ENCODE measurements around the gene SCN8A.
A peak's percentile ranks its signal among the peaks of the same experiment; 100 is the strongest.

The SCN8A gene

DNA sequence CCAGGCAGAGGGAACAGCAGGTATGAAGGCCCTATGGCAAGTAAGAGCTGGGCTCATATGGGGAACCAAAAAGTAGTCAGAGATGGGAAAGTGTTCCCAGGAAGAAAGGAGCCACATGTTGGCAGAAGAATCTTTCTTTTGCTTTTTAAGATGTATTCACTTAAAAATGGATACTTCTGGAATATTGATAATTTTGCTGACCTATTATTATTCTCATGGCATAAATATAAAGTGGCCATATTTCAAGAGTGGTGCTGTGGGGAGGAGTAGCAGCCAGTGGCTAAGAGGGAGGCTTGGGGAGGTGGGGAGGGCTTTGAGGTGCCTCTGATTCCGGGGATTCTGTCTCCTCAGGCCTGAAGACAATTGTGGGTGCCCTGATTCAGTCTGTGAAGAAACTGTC, 108.2 kb downstream of the SCN8A start:
- H3K36me3 Mint-ChIP-seq: no peaks in the 10 kb centered on the region
- H3K27me3 Mint-ChIP-seq: no peaks in the 10 kb centered on the region
- no peaks in the 10 kb centered on the region for H3K9me3 Mint-ChIP-seq (ENCODE audit: low read depth)
- H3K27ac Mint-ChIP-seq: no peak overlapping the region
- no peaks in the 10 kb centered on the region for H3K4me1 Mint-ChIP-seq (ENCODE audit: low read depth)
- no peak overlapping the region for H3K4me3 Mint-ChIP-seq

DNA sequence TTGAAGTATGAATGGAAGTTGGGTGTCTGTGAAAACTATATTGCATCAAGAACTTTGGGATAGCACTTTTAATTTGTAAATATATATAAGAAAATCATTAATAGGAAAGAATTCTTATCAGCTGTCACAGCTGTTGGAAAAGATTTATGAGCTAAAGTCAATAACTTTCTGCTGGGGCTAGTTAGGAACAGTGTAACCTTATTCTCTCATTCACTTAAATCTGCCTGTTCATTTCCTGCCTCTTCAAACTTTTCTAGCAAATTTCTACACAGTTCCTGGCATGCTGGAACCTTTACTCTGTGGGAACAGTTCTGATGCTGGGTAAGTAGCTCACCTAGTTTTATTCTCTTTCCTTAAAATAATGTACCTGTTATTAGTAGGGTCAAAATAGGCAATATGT, 109.9 kb downstream of the SCN8A start:
- no peak overlapping the region for H3K4me3 Mint-ChIP-seq
- no peaks in the 10 kb centered on the region for H3K36me3 Mint-ChIP-seq
- H3K9me3 Mint-ChIP-seq (ENCODE audit: low read depth): no peaks in the 10 kb centered on the region
- H3K4me1 Mint-ChIP-seq (ENCODE audit: low read depth): no peaks in the 10 kb centered on the region
- no peak overlapping the region for H3K27ac Mint-ChIP-seq
- no peaks in the 10 kb centered on the region for H3K27me3 Mint-ChIP-seq

DNA sequence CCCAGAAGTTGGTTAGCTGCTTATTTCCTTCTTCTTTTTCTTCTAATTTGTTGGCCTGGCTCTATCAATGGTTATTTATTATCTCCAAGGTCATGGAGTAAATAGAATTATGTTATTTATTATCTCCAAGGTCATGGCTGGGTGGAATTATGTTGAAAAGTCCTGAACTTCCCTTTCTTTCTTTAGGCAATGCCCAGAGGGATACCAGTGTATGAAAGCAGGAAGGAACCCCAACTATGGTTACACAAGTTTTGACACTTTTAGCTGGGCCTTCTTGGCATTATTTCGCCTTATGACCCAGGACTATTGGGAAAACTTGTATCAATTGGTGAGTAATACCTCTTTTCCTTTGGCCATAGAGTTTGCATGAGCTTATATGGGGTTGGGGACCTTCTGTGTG, 111.6 kb downstream of the SCN8A start:
- no peaks in the 10 kb centered on the region for H3K9me3 Mint-ChIP-seq (ENCODE audit: low read depth)
- H3K36me3 Mint-ChIP-seq: no peaks in the 10 kb centered on the region
- H3K4me3 Mint-ChIP-seq: no peak overlapping the region
- no peaks in the 10 kb centered on the region for H3K27me3 Mint-ChIP-seq
- no peak overlapping the region for H3K27ac Mint-ChIP-seq
- H3K4me1 Mint-ChIP-seq (ENCODE audit: low read depth): no peaks in the 10 kb centered on the region

DNA sequence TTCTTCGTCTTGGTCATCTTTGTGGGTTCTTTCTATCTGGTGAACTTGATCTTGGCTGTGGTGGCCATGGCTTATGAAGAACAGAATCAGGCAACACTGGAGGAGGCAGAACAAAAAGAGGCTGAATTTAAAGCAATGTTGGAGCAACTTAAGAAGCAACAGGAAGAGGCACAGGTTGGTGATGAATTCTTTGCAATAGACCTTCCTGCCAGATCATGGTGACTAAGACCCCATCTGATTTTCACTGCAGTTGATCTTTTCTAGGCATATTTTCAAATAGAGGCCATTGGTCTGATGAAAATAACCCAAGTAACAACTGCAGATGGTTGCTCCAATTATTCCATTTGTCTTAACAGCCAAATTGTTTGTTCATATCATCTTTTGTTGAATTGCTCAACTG, 114.4 kb downstream of the SCN8A start:
- no peaks in the 10 kb centered on the region for H3K27me3 Mint-ChIP-seq
- H3K4me1 Mint-ChIP-seq (ENCODE audit: low read depth): no peaks in the 10 kb centered on the region
- H3K27ac Mint-ChIP-seq: no peak overlapping the region
- no peaks in the 10 kb centered on the region for H3K9me3 Mint-ChIP-seq (ENCODE audit: low read depth)
- no peak overlapping the region for H3K4me3 Mint-ChIP-seq
- H3K36me3 Mint-ChIP-seq: no peaks in the 10 kb centered on the region

DNA sequence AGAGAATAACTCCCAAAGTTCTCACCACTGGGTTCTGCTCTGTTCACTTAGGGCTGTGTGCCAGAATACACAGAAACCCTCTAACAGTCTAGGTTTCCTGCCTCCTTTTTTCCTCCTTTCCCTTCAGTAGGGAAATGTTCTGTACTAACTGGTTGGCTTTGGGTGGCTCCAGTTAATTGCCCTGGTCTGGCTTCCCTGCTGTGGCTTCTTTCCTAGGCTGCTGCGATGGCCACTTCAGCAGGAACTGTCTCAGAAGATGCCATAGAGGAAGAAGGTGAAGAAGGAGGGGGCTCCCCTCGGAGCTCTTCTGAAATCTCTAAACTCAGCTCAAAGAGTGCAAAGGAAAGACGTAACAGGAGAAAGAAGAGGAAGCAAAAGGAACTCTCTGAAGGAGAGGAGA, 115.2 kb downstream of the SCN8A start:
- H3K36me3 Mint-ChIP-seq: no peaks in the 10 kb centered on the region
- peaks cover 1% of the 10 kb centered on the region for H3K27me3 Mint-ChIP-seq
- no peaks in the 10 kb centered on the region for H3K4me1 Mint-ChIP-seq (ENCODE audit: low read depth)
- no peaks in the 10 kb centered on the region for H3K9me3 Mint-ChIP-seq (ENCODE audit: low read depth)
- H3K27ac Mint-ChIP-seq: no peak overlapping the region
- no peak overlapping the region for H3K4me3 Mint-ChIP-seq

DNA sequence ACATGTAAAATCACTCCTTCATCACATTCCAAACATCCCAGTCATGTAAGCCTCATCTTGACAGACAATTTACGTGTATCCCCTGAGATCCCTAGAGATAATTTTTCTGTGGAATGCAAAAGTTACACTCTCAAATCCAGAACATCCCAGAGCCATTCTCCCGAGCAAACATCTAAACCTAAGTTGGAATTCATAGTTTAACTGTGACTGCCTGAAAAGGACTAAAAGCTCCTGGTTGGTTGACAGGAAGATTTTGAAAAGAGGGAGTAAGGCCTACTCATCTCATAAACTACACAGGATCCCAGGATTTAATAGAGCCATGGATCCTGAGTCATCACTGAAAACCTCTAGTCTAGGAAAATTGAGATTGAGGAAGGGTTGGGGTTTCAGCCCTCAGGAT, 123.6 kb downstream of the SCN8A start:
- H3K27me3 Mint-ChIP-seq: peaks cover 12% of the 10 kb centered on the region
- no peak overlapping the region for H3K27ac Mint-ChIP-seq
- H3K36me3 Mint-ChIP-seq: no peaks in the 10 kb centered on the region
- H3K4me1 Mint-ChIP-seq (ENCODE audit: low read depth): no peaks in the 10 kb centered on the region
- no peaks in the 10 kb centered on the region for H3K9me3 Mint-ChIP-seq (ENCODE audit: low read depth)
- no peak overlapping the region for H3K4me3 Mint-ChIP-seq

DNA sequence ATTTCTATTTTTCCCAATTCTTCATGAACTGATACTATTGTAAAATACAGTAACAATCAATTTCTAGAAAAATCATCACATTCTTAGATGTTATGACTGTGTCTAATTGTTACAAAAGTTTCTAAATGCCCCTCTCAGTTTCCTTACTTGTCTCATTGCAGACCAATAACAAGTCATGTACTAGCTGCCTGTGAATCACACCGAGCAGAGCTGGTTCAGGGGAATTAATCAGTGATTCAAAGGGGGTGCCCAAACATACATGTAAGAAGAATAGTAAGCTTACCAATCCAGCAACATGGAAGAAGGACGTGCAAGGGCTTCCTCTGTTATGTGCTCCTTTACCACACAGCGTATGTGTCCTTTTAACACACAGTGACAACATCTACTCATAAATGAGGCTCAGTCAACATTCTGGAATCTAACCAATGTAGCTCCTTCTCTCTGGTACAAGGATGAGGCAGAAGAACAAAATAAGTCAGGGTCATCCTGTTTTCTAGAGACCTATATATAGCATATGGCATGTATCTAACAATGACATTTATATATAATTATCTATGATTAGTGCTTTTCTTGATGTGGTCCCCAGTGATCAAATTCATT, 126.4 kb downstream of the SCN8A start:
- no peaks in the 10 kb centered on the region for H3K9me3 Mint-ChIP-seq (ENCODE audit: low read depth)
- no peak overlapping the region for H3K4me3 Mint-ChIP-seq
- no peak overlapping the region for H3K27ac Mint-ChIP-seq
- H3K4me1 Mint-ChIP-seq (ENCODE audit: low read depth): peaks cover 5% of the 10 kb centered on the region
- no peaks in the 10 kb centered on the region for H3K36me3 Mint-ChIP-seq
- peaks cover 18% of the 10 kb centered on the region for H3K27me3 Mint-ChIP-seq

DNA sequence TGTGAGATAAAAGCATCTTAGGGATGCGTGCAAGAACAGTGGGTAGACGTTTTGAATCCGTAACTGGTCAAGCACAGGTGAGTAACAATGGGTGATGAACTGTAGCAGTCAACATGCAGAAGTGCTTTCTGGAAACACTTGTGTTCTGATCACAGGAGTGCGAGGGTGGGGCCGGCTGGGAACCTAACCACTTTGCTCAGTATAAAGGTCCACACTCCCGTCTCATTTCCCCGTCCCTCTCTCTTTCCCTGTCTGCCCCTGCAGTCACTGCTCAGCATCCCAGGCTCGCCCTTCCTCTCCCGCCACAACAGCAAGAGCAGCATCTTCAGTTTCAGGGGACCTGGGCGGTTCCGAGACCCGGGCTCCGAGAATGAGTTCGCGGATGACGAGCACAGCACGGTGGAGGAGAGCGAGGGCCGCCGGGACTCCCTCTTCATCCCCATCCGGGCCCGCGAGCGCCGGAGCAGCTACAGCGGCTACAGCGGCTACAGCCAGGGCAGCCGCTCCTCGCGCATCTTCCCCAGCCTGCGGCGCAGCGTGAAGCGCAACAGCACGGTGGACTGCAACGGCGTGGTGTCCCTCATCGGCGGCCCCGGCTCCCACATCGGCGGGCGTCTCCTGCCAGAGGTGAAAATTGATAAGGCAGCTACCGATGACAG, 130.4 kb downstream of the SCN8A start:
- H3K36me3 Mint-ChIP-seq: no peaks in the 10 kb centered on the region
- peaks cover 5% of the 10 kb centered on the region for H3K4me1 Mint-ChIP-seq (ENCODE audit: low read depth)
- H3K9me3 Mint-ChIP-seq (ENCODE audit: low read depth): no peaks in the 10 kb centered on the region
- no peak overlapping the region for H3K27ac Mint-ChIP-seq
- peaks cover 14% of the 10 kb centered on the region for H3K27me3 Mint-ChIP-seq
- peak overlapping the region; percentile 63 for H3K4me3 Mint-ChIP-seq

DNA sequence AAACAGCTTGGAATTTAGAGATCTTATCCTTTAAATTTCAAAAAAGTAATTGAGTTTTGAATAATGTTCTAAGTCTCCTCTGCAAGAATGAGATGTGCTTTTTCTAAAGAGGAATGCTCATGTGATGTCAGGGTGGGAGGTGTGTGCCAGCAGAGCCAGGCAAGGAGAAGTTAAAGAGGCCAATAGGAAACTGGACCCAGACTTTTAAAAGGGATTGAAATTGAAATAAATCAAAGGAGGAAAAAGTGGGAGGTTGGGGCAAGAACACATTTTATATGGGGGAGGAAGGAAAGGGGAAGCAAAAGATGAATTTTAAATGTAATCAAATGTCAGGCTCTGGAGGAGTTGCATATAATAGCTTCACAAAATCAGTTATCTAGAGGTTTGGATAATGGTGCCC, 131.4 kb downstream of the SCN8A start:
- Mint-ChIP-seq H3K27ac (no peak overlapping the region), H3K4me1 (ENCODE audit: low read depth) (peaks cover 5% of the 10 kb centered on the region), H3K4me3 (peak overlapping the region; percentile 14), H3K36me3 (no peaks in the 10 kb centered on the region), H3K27me3 (peaks cover 10% of the 10 kb centered on the region), H3K9me3 (ENCODE audit: low read depth) (no peaks in the 10 kb centered on the region)

DNA sequence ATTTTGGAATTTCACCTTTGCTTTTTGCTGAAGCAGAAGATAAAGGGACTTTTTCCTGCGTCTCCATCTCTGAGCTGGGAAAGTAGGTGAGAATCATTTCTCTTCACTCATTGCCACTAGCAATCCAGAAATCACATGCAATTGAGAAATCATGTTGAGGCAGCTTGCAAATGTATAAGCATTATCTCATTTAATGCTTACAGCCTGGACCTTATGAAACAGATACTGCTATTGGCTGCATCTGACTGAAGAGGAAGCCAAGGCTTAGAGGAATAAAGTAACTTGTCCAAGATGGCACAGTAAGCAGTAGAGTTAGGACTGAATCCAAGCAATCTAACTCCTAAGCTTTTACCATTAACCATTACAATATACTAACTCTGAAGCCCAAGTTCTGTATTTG, 135.1 kb downstream of the SCN8A start:
- Mint-ChIP-seq H3K4me3 (no peak overlapping the region), H3K4me1 (ENCODE audit: low read depth) (peaks cover 3% of the 10 kb centered on the region), H3K36me3 (peaks cover 2% of the 10 kb centered on the region), H3K27ac (no peak overlapping the region), H3K9me3 (ENCODE audit: low read depth) (no peaks in the 10 kb centered on the region), H3K27me3 (peaks cover 12% of the 10 kb centered on the region)

DNA sequence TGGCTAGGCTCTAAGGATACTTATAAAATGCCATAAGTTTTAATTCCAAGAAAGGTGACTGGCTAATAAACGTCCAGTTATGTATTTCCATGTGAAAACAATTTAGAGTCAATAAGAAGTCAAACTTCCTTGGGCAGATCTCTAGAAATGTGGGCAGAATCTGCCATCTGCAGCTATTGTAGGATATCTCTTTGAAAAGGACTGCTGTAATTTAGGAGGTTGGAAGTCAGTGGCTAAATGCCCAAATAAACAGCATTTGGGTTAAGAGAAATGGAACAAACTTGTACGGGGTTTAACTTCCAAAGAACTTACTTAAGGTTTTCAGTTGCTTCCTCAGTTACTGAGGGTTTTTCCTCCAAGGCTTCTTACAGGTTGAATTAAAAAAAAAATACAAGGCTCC, 135.9 kb downstream of the SCN8A start:
- Mint-ChIP-seq H3K9me3 (ENCODE audit: low read depth) (peaks cover 2% of the 10 kb centered on the region), H3K27me3 (peaks cover 12% of the 10 kb centered on the region), H3K27ac (no peak overlapping the region), H3K4me3 (no peak overlapping the region), H3K36me3 (peaks cover 2% of the 10 kb centered on the region), H3K4me1 (ENCODE audit: low read depth) (no peaks in the 10 kb centered on the region)

DNA sequence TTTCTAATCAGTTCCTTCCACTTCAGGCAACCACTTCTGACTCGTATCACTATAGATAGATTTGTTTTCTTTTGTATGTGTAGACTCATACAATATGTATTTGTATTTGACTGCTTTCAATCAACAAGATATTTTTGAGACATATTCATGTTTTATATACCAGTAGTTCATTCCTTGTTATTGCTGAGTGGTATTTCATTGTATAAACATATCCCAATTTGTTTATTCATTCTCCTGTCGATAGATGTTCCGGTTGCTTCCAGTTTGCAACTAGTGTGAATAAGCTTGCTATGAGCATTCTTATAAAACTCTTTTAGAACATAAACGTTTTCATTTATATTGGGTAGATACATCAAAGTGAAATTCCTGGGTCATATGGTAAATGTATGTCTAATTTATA, 138.3 kb downstream of the SCN8A start:
- Mint-ChIP-seq H3K36me3 (peaks cover 7% of the 10 kb centered on the region), H3K27me3 (peaks cover 13% of the 10 kb centered on the region), H3K4me3 (no peak overlapping the region), H3K9me3 (ENCODE audit: low read depth) (peaks cover 16% of the 10 kb centered on the region), H3K4me1 (ENCODE audit: low read depth) (no peaks in the 10 kb centered on the region), H3K27ac (no peak overlapping the region)

DNA sequence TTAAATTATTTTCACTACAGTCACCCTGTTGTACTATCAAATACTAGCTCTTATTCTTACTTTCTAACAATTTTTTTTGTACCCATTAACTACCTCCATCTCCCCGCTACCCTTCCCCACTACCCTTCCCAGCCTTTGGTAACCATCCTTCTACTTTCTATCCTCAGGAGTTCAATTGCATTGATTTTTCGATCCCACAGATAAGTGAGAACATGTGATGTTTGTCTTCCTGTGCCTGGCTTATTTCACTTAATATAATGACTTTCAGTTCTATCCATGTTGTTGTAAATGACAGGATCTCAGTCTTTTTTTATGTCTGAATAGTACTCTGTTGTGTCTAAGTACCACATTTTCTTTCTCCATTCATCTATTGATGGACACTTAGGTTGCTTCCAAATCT, 139.7 kb downstream of the SCN8A start:
- H3K27me3 Mint-ChIP-seq: peaks cover 13% of the 10 kb centered on the region
- H3K36me3 Mint-ChIP-seq: peaks cover 7% of the 10 kb centered on the region
- no peak overlapping the region for H3K4me3 Mint-ChIP-seq
- H3K4me1 Mint-ChIP-seq (ENCODE audit: low read depth): no peaks in the 10 kb centered on the region
- peaks cover 18% of the 10 kb centered on the region for H3K9me3 Mint-ChIP-seq (ENCODE audit: low read depth)
- no peak overlapping the region for H3K27ac Mint-ChIP-seq

DNA sequence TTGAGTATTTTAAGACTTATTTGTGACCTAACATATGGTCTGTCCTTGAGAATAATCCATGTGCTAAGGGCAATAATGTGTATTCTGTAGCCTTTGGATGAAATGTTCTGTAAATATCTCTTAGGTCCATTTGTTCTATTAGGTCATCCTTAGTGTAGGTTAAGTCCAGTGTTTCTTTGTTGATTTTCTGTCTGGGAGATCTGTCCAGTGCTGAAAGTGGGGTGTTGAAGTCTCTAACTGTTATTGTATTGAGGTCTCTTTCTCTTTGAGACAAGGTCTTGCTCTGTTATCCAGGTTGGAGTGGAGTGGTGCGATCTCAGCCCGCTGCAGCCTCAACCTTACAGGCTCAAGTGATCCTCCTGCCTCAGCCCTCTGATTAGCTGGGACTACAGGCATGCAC, 149.5 kb downstream of the SCN8A start:
- H3K4me3 Mint-ChIP-seq: no peak overlapping the region
- H3K36me3 Mint-ChIP-seq: peaks cover 14% of the 10 kb centered on the region

DNA sequence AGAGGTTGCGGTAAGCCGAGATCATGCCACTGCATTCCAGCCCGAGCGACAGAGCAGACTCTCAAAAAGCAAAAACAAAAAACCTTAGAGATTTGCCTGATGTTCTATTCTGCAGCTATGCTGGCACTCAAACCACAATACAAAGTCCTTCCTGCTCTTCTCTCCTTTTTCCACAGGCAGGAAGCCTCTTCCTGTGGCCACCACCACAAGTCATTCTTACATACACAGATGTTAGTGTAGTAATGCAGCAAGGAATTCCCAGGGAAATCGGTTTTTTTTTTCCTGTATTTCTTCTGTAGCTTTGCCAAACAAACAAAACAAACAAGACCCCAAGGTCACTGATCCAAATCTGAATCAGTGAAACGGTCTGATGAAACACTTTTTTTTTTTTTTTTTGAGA, 153.2 kb downstream of the SCN8A start:
- Mint-ChIP-seq H3K9me3 (ENCODE audit: low read depth) (peaks cover 18% of the 10 kb centered on the region), H3K27me3 (peaks cover 8% of the 10 kb centered on the region), H3K4me3 (no peak overlapping the region), H3K4me1 (ENCODE audit: low read depth) (no peaks in the 10 kb centered on the region), H3K36me3 (peaks cover 14% of the 10 kb centered on the region), H3K27ac (no peak overlapping the region)

More for the DNA sequence above, 149.5 kb downstream of the SCN8A start:
- Mint-ChIP-seq H3K9me3 (ENCODE audit: low read depth) (peaks cover 18% of the 10 kb centered on the region), H3K27ac (no peak overlapping the region), H3K27me3 (peaks cover 9% of the 10 kb centered on the region), H3K4me1 (ENCODE audit: low read depth) (no peaks in the 10 kb centered on the region)

DNA sequence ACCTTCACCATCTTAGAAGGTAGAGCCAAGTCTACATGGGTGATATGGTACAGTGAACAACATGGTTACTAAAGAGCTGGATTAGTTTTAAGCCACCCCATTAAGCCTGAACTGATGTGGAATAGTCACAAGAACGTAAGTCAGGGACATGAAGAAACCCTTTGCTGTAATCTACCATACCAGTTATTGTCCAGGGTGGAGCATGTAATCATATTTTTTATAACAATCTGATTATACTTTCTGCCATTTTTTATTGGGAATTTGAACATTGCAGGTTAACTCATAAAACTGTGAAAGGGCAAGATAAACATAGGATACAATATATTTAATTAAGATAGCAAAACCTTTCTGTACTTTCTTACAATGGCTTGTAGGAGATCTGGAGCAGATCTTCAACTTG, 153.9 kb downstream of the SCN8A start:
- Mint-ChIP-seq H3K36me3 (peaks cover 14% of the 10 kb centered on the region), H3K4me3 (no peak overlapping the region), H3K27me3 (peaks cover 9% of the 10 kb centered on the region), H3K27ac (no peak overlapping the region), H3K4me1 (ENCODE audit: low read depth) (no peaks in the 10 kb centered on the region), H3K9me3 (ENCODE audit: low read depth) (peaks cover 18% of the 10 kb centered on the region)
